ENCODE results near the gene VPS35L. TPM values are rescaled to one million over a fixed set of nuclear protein-coding genes. Genes with fewer than 3 reads are reported as not detected.

Gene VPS35L
- total RNA-seq, 1 experiment from 2014 or later: 51.1 TPM

- Histone ChIP-seq H3K4me3 (ENCODE audit: low read depth, low read length, poor library complexity, severe bottlenecking) (no peak overlapping the region), H3K9me3 (ENCODE audit: low read depth, low read length, poor library complexity, severe bottlenecking) (no peaks in the 10 kb centered on the region), H3K27ac (ENCODE audit: low read depth, low read length, poor library complexity, severe bottlenecking) (no peak overlapping the region), H3K27me3 (replicated peaks; ENCODE audit: insufficient read depth, low read depth, low read length, poor library complexity) (no peaks in the 10 kb centered on the region), H3K4me1 (ENCODE audit: insufficient read depth, low read length, poor library complexity, severe bottlenecking) (peaks cover 7% of the 10 kb centered on the region), H3K36me3 (ENCODE audit: insufficient read depth, low read length, poor library complexity, severe bottlenecking) (peaks cover 32% of the 10 kb centered on the region)
- POLR2A ChIA-PET (ENCODE audit: low non-redundant PET): no interaction called here
- CTCF ChIA-PET: no interaction called here
- intact Hi-C loops (cut with micrococcal nuclease; ENCODE audit: unreplicated experiment): loop anchor here (2.0 kb wide), 1 partner anchor 20 kb away; no protein-coding TSS in a partner anchor
- no peak for TF ChIP-seq CTCF (conservative IDR thresholded peaks at IDR 0.05; ENCODE audit: low read depth, low read length)
- TF ChIP-seq EZH2 (IDR thresholded peaks at IDR 0.05; ENCODE audit: borderline replicate concordance, low read depth, low read length, poor library complexity, severe bottlenecking): no peak
- no peak for DNase-seq (ENCODE audit: low spot score)
- BruUV-seq (replicated peaks): no TSS peak
Measured at GRCh38 chr16:19696961-19697360, 141.5 kb downstream of the VPS35L start.

GRCh38 chr16:19697756-19698318, 142.3 kb downstream of the VPS35L start:
- peaks cover 39% of the 10 kb centered on the region for H3K36me3 ChIP-seq (ENCODE audit: insufficient read depth, low read length, poor library complexity, severe bottlenecking)
- intact Hi-C loops (cut with micrococcal nuclease; ENCODE audit: unreplicated experiment): loop anchor here (2.0 kb wide), 1 partner anchor 19 kb away; no protein-coding TSS in a partner anchor
- no peak overlapping the region for H3K27ac ChIP-seq (ENCODE audit: low read depth, low read length, poor library complexity, severe bottlenecking)
- BruUV-seq (replicated peaks): no TSS peak
- H3K4me3 ChIP-seq (ENCODE audit: low read depth, low read length, poor library complexity, severe bottlenecking): no peak overlapping the region
- ChIA-PET POLR2A (ENCODE audit: low non-redundant PET) (no interaction called here), CTCF (no interaction called here)
- H3K4me1 ChIP-seq (ENCODE audit: insufficient read depth, low read length, poor library complexity, severe bottlenecking): peaks cover 7% of the 10 kb centered on the region
- no peaks in the 10 kb centered on the region for H3K27me3 ChIP-seq (replicated peaks; ENCODE audit: insufficient read depth, low read depth, low read length, poor library complexity)
- no peak for DNase-seq (ENCODE audit: low spot score)
- TF ChIP-seq CTCF (conservative IDR thresholded peaks at IDR 0.05; ENCODE audit: low read depth, low read length) (no peak), EZH2 (IDR thresholded peaks at IDR 0.05; ENCODE audit: borderline replicate concordance, low read depth, low read length, poor library complexity, severe bottlenecking) (no peak)
- no peaks in the 10 kb centered on the region for H3K9me3 ChIP-seq (ENCODE audit: low read depth, low read length, poor library complexity, severe bottlenecking)

GRCh38 chr16:19698480-19699465, 143.3 kb downstream of the VPS35L start:
- POLR2A ChIA-PET (ENCODE audit: low non-redundant PET): no interaction called here
- CTCF ChIA-PET: no interaction called here
- H3K36me3 ChIP-seq (ENCODE audit: insufficient read depth, low read length, poor library complexity, severe bottlenecking): peaks cover 44% of the 10 kb centered on the region
- H3K4me1 ChIP-seq (ENCODE audit: insufficient read depth, low read length, poor library complexity, severe bottlenecking): peaks cover 7% of the 10 kb centered on the region
- no TSS peak for BruUV-seq (replicated peaks)
- no peaks in the 10 kb centered on the region for H3K27me3 ChIP-seq (replicated peaks; ENCODE audit: insufficient read depth, low read depth, low read length, poor library complexity)
- TF ChIP-seq CTCF (conservative IDR thresholded peaks at IDR 0.05; ENCODE audit: low read depth, low read length) (no peak), EZH2 (IDR thresholded peaks at IDR 0.05; ENCODE audit: borderline replicate concordance, low read depth, low read length, poor library complexity, severe bottlenecking) (no peak)
- no peak overlapping the region for H3K27ac ChIP-seq (ENCODE audit: low read depth, low read length, poor library complexity, severe bottlenecking)
- no peak for DNase-seq (ENCODE audit: low spot score)
- no peaks in the 10 kb centered on the region for H3K9me3 ChIP-seq (ENCODE audit: low read depth, low read length, poor library complexity, severe bottlenecking)
- intact Hi-C loops (cut with micrococcal nuclease; ENCODE audit: unreplicated experiment): no loop called here
- H3K4me3 ChIP-seq (ENCODE audit: low read depth, low read length, poor library complexity, severe bottlenecking): no peak overlapping the region

Measured in A673 (cell line).